HG02885 (cell line): ENCODE data around the gene CHL1.

Experiments
- ATAC-seq: cut with Tn5 transposase; IDR thresholded peaks from one replicate; pipeline ENCODE4 v1.9.1; 2021; ENCODE audit warnings: mild to moderate bottlenecking; ENCODE audit not compliant: unreplicated experiment, poor library complexity

CHL1 gene

DNA sequence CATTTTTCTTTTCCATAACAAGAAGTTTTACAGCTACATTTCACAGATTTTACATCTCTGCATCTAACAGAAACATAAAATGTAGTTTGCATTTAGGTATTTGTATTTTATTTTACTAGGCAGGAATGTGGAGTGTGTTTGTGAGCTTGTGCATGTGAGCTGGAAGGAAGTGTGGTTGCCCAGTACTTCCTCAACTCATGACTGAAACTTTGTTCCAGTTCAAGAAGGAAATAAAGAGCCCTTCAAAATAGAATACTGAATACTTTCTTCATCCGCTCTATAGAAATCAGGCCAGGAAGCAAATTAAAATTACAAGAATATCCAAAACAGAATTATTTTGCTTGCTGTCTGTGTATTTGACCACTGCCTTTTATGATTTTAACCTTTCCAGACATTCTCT lies 81.3 kb downstream of the CHL1 start:
- ATAC-seq: peak; percentile 28

DNA sequence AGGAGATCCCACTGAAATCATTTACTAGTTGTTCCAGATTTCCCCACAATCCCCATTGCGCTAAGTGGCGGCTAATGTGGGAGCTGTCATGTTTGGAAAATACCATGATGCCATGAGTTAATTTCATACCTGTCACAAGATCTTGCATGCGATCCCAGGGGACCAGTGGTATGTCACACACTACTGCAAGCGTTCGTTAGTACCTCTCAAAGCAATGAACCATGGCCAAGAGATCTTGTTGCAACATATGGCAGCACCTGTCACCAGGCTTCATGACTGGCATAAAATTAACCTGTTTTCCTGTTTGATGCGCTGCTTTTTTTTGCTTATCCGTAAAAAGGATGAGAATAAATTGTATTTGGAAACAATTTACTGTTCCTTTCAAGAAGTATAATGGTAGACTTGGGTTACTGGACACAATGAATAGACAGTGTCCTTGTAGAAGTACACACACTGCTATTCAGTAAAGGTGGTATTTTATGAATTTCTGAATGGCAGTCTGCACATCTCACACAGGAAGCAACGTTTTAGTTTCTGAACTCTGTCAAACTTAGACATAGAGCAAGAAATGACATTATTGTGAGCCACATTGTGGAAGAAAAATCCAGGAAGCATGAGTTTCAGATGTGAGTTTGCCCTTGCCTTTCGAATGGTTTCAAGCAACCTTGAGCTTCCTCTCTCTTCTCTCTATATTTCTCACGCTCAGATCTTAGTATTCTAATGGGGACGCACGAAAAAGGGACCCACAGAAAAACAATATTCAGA lies 81.9 kb downstream of the CHL1 start:
- peak; percentile 84 for ATAC-seq

DNA sequence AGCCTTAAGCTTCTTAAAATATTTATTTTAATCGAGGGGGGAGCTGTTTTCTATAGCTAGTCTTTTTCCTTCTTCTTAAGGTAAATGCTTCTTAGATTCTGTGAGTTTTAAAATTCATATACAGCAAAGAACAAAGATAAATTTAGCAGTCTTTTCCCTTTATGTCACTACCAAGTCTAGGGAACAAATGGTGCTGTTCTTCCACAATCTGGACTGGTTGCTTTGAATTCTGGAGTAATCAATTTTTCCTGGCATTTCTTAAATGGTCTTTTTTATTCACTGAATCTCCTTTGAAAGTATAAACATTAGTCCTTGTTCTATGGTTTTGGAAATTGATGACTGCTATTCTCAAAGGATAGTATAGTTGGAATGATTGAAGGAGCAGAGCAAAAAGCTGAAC lies 82.8 kb downstream of the CHL1 start:
- ATAC-seq: no peak

DNA sequence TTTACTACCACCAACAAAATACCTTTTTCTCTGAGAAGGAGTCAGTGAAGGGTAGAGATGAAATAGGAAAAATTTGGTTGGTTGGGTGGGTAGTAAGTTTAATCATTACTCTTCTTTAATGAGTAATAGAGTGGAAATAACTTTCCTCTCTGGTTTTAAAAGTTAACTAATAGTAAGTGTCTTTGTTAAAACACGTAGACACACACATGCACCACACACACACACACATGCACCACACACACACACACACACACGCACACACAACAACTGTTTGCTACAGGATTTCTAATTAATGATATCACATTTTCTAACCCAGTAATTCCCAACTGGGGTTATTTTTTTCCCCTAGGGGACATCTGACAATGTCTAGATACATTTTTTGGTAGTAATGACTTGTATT lies 84.1 kb downstream of the CHL1 start:
- no peak for ATAC-seq

- no peak for ATAC-seq
These were observed 87.8 kb downstream of the CHL1 start for GRCh38 chr3:284322-284721.

DNA sequence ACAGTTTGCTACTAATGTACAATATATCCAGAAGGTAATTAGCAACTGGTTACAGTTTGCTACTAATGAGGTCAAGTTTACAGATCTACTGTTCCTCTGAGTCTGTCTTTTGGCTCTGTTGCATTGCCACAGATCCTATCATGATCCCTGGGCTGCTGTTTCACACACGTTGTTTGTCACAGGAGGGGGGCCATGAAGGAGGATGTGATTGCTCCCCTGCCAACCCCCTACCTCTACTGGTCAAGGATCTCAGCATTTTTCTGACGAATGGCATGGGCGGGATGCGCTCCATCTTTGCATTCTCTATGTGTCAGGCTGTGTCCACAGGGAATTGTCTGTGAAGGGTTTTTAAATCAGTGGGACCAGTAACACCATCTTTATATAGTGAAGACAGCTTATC lies 91.9 kb downstream of the CHL1 start:
- no peak for ATAC-seq

DNA sequence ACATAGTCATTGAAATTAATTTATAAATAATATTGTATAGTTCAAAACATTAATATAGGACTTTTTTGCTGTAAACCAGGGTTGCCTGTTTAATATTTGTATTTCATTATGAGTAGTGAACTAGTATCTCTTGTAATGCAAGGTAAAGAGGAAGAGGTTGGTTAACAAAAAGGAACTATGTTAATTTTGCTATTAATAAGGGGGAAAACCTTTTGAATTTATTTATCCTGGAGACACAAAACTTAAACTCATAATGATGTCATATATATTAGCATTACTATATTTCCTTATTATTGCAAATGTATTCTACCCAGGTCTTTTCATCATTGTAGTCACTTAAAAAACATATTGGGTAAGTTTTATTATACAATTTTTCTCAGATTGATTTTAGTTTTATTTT lies 94.5 kb downstream of the CHL1 start:
- peak; percentile 27 for ATAC-seq

DNA sequence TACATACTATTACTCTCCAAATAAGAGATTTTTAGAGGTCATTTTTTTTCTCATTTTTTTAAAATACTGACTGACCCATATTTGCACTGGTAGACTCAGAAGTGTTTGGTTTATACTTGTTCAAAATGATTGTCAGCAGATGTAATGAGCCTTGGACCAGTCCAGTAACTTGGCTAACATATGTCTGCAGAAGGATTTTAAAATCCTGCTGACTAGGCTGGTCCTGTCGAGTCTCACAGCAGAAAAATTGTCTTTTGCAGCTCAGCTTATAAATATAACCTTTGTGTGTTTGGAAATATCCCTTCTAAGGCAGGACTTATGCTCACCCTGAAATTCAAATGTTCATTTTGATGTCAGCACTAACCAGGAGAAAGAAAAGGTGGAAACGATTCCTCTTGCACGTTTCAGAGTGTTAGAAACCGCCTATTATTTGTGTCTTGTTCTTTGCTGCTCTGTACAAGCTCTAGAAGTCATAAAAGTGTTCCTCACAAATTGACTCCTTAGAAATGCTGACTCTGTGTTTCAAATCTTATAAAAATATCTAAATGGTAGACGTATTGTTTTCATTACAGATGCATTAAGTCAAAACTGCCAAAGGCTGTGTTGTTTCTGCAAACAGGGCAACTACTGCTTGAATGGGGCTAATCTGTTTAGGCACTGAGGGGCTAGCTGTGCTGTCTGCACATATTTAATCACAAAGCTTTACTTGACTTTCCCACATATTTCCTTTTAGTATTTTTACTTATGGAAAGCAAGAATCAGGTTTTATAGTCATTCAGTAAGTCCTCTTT lies 95.3 kb downstream of the CHL1 start:
- no peak for ATAC-seq

GRCh38 chr3:294096-294495 lies 97.5 kb downstream of the CHL1 start:
- ATAC-seq: no peak

DNA sequence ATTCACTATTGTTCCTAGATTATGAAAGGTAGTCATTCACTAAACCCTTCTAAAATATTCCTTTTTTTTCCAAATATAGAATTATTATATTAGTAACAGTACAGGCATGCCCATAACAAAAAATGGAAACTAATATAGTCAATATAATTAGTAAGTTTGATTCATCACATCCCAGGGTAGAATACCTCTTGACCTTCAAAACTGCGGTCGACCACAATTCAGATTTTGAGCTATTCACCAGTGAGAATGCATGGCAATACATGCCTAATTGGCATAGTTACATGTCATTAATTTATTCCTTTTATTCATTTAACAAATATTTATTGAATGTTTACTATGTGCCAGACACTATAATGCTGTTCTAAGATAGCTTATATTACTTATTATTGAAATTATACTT lies 98.0 kb downstream of the CHL1 start:
- ATAC-seq: no peak

GRCh38 chr3:295166-295565 lies 98.6 kb downstream of the CHL1 start:
- ATAC-seq: no peak

DNA sequence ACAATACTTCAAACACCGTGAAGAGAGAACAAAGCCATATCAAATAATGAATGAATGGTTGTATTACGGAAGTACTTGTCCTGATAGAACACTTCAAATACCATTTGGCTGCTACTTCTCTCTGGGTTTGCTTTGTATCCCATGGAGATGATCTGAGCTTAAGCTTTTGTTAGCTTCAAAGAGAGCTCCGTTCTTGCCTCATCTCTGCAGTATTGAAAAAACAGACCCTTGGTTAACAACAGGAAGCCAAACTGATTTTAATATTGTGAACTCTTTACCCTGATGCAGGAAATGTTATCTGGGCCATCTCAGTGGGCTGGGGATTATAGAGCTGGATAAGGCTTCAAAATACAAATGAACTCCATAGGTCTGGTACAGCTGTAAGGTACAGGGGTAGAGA lies 101.0 kb downstream of the CHL1 start:
- no peak for ATAC-seq

DNA sequence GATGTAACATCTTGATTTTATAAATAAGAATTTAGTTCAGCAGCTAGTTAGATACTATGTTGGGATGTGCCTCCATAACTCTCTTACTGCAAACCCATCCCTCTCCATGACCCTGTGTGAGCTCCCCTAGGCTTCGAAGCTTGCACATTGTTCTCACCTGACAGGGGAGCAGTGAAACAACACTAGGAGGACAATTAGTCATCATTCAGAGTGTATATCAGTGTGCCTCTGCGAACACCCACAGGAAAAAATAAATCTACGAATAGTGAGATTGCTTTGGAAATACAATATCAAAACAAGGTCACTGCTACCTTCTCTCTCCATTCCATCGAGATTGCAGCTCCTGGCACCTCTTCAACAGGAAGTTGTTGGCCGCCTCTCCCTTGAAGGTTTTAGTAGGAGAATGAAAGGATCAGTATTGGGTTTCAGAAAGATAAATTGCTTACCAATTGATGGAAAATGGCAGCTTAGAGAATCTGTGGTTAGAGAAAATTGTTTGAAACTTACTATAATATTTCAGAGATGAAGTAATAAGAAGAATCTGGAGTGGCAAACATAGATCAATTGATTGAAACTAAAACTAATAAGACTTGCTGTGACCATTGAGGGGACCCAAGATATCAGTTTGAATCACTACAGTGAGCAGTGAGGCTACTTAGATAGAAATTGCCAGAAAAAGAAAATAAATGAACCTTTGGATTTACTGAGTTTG lies 103.2 kb downstream of the CHL1 start:
- ATAC-seq: no peak

DNA sequence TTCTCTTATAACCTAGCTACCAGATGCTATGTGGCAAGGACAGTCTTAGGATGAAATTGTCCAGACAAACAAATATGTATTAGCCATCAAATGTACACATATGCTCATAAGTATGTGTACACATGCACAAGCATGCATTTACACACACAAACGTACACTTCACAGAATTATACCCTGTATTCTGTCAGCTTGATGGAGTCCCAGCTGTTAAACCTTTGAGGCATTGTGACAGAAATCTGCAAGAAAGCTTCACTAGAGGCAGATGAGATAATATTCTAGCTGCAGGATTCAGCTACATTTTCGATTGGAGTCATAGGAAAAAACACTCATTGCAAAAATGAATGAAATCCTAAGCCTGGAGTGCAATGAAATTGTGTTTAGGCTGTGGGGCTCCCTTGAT lies 110.6 kb downstream of the CHL1 start:
- no peak for ATAC-seq

DNA sequence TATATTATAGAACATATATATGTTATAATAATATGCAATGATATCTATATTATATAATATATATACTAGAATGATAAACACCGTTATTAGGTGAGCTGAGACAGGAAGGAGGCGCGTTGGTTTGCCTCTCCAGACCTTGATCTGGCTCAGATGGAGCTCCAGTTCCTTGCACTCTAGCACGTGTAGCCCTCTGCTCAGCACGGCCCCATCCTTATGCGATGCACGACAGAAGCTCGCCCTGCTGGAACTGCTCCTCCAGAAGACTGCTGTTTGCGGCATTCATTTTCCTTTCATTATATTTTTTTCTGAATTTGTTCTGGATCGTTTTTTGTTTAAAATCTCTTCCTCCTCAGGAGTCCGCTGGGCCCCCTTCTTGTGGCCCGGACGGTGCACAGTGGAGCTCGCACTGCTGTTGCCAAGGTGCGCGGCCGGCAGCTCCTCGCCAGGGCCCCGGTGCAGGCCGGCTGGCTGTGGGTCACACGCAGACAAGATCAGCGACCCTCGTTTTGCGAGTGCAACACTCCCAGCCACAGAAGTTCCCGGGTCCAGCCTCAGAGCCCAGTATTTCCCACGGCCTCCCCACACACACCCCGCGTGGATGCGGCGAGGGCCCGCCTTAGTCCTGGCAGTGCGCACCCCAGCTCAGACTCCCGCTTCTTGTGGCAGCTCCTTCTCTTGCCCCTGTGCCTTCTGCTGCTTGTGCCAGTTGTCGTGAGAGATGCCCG lies 112.2 kb downstream of the CHL1 start:
- no peak for ATAC-seq

- no peak for ATAC-seq
These were observed 115.7 kb downstream of the CHL1 start for GRCh38 chr3:312160-312733.

GRCh38 chr3:312911-313310 lies 116.3 kb downstream of the CHL1 start:
- ATAC-seq: no peak

- ATAC-seq: no peak
These were observed 120.4 kb downstream of the CHL1 start for GRCh38 chr3:317012-317411.

- ATAC-seq: no peak
These were observed 122.3 kb downstream of the CHL1 start for GRCh38 chr3:318903-319302.

DNA sequence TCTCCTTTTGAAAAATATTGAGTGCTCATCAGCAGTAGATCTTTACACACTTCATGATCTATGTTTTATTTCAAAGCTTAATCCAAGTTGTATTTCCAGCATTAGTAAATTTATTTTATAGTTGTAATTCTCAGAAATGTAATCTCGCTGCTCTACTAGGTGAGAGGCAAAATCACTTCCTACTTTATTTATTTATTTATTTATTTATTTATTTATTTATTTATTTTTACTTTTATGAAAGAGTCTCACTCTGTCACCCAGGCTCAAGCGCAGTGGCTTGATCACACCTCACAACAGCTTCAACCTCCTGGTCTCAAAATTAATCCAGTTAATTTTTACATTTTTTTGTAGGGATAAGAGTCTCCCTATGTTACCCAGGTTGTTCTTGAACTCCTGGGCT lies 127.9 kb downstream of the CHL1 start:
- ATAC-seq: no peak
